Panc1 (cell line): Measurements from ENCODE around the gene ADIRF.

Experiments used
- CTCF ChIP-seq: fragments of 450-650 bp; IDR thresholded peaks from 2 replicates; pipeline ENCODE4 v1.5.1; 2017; ENCODE audit warnings: mild to moderate bottlenecking
- POLR2AphosphoS5 ChIP-seq: IDR thresholded peaks from 2 replicates; pipeline ENCODE4 v1.6.1; 2012; ENCODE audit warnings: mild to moderate bottlenecking, low read depth, low read length, moderate library complexity
- TF ChIP-seq, protein P1 (sequence below), 2 experiments: IDR thresholded peaks; 2 replicates each; pipeline ENCODE4 v1.6.1; 2011 to 2012; ENCODE audit warnings: low read depth in 2 of 2, control low read depth in 1 of 2, low read length in 1 of 2, mild to moderate bottlenecking in 1 of 2, moderate library complexity in 1 of 2; ENCODE audit not compliant: insufficient read depth in 1 of 2

DNA sequence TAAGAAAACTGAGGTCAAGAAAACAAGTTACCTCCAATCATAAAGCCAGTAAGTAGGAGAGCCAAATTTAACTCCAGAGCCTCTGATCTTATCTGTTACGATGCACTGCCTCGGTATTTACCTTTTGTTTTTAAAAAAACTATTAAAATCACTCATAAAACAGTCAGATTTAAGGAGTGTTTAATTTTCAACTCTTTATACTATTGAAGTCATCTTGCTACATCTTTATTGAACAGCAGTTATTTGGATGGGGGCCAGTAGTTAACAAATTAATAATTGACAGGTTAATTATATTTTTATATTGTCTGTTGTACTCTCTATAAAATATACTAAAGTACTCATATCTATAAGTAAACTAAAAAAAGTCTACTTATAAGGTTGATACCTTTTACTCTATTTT lies 24.6 kb downstream of the ADIRF start:
- TF ChIP-seq POLR2AphosphoS5 (no peak), CTCF (no peak)
- TF ChIP-seq, protein P1, sequence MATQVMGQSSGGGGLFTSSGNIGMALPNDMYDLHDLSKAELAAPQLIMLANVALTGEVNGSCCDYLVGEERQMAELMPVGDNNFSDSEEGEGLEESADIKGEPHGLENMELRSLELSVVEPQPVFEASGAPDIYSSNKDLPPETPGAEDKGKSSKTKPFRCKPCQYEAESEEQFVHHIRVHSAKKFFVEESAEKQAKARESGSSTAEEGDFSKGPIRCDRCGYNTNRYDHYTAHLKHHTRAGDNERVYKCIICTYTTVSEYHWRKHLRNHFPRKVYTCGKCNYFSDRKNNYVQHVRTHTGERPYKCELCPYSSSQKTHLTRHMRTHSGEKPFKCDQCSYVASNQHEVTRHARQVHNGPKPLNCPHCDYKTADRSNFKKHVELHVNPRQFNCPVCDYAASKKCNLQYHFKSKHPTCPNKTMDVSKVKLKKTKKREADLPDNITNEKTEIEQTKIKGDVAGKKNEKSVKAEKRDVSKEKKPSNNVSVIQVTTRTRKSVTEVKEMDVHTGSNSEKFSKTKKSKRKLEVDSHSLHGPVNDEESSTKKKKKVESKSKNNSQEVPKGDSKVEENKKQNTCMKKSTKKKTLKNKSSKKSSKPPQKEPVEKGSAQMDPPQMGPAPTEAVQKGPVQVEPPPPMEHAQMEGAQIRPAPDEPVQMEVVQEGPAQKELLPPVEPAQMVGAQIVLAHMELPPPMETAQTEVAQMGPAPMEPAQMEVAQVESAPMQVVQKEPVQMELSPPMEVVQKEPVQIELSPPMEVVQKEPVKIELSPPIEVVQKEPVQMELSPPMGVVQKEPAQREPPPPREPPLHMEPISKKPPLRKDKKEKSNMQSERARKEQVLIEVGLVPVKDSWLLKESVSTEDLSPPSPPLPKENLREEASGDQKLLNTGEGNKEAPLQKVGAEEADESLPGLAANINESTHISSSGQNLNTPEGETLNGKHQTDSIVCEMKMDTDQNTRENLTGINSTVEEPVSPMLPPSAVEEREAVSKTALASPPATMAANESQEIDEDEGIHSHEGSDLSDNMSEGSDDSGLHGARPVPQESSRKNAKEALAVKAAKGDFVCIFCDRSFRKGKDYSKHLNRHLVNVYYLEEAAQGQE (IDR thresholded peaks at IDR 0.05; ENCODE audit: insufficient read depth in 1 of 2, low read depth in 2 of 2, low read length in 1 of 2): no peak
